IPS DF 19.7 (cell line): ENCODE data around the gene XPO1.
A peak's percentile ranks its signal among the peaks of the same experiment; 100 is the strongest.
"Not testable (repeated sequence)": the region's sequence is repeated elsewhere in the genome, so short reads cannot be mapped to it uniquely, and the experiment has no call there.

Experiments used
- DNase-seq: peaks from one replicate; pipeline ENCODE4 v3.0.0-alpha.2; 2013; ENCODE audit warnings: low read depth, low spot score

Gene XPO1

DNA sequence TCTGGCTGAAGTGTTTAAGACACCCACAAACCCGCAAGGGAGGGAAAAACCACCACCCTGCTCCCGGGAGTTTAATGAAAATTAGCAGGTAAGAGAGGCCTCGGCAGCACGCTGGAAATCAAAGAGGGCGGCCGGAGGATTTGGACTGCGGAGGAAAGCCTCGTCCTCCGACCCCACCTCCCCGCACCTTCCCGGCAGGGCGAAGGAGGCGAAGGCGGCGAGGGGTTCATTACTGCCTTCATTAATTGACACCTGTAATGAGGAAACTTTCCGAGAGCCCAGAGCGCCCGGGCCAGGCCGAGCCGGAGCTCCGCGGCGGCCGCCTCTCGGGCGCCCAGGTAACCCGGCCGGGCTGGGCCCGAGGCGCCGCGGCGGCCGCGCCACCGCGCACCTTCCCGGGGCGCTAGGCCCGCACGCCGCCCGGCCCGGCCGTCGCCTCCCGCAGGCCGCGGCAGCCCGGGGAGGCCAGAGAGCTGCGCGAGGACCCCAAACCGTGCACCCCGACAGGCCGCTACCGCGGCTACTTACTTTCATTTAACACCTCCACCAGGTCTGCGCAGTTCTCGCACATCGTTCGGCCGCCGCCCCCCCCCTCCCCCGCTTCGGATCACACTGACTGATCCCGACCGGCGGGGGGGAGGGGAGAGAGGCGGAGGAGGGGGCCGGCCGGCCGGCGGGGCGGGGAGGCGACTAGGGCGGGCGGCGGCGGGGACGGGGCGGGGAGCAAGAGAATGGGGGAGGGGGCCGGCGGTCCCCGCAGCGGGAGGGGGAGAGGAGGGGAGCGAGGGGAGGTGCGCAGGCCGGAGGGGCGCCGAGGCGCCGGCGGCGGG, 67.8 kb downstream of the XPO1 start:
- DNase-seq: peak; percentile 9

DNA sequence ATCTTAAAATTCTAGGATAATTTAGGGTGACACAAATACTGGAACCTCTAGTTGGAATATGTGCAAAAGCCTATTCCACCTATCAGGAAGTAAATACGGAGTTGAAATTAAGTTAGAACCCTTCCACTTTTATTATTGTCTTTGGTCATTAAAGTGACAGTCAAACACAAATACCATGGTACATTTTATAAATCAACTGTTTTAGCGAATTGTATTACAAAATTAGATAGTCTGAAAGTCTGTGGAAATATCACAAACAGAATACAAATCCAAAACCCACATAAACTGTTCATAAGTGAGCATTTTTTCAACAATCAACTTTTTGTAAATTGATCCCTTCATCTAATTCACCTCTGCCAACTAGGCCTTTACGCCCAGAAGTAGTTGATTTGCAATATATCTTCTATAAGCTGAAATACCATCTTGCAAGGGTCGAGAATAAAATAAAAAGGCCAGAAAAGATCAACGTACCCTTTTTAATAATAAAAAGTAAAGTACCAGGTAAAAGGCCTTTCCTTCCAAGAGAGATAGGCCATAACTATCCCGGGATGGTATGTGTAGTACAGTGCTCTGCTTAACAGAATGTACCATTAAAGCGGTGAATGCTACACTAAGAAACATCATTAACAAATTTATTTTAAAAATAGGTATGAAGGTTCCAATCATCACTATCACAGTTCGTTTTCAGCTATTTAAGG, 68.6 kb downstream of the XPO1 start:
- DNase-seq: no peak

DNA sequence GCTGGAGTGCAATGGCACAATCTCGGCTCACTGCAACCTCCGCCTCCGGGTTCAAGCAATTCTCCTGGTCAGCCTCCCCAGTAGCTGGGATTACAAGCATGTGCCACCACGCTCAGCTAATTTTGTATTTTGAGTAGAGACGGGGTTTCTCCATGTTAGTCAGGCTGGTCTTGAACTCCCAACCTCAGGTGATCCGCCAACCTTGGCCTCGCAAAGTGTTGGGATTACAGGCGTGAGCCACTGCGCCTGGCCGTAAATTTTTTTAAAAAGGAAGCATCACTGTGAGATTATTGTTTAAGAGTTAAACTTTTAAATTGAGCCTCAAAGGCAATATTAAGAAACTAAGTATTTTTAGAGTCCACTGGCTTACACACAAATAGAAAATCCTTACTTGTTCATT, 69.9 kb downstream of the XPO1 start:
- not testable (repeated sequence) for DNase-seq

DNA sequence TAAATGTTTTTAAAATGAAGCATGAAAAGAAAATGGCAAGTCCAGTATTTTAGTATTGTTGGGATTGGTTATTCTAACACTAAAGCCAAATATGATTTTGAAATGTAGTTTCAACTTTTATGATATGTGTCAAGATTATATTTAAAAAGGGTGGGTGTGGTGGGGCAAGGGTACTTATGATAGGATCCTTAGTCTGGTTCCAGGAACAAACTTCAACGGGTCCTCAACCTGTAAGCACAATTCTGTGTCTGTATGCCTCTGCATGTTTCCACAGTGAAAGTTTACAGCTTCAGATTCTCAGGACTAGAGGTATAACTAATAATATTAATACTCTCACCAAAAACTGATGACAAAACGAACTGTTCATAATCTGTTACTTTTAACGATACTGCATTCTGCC, 73.1 kb downstream of the XPO1 start:
- no peak for DNase-seq

DNA sequence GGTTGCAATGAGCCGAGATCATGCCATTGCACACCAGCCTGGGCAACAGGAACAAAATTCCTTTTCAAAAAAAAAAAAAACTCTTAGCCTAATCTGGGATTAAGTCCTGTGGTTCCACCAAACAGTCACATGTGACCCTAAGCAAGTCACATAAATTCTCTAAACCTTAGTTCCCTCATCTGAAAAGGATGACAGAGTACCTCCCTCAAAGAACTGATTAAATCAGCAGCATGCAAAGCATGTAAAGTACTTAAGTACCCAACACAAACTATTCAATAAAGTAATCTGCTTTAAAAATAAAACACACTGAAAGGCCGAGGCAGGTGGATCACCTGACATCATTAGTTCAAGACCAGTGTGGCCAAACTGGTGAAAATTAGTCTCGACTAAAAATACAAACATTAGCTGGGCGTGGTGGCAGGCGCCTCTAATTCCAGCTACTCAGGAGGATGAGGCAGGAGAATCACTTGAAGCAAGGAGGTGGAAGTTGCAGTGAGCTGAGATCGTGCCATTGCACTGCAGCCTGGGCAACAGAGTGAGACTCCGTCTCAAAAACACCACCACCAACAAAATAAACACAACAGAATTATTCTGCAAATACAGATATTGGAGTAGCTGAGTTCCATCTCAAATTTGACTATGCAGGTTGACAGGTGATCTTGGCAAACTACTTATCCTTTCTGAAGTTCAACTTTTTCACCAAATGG, 74.2 kb downstream of the XPO1 start:
- no peak for DNase-seq

DNA sequence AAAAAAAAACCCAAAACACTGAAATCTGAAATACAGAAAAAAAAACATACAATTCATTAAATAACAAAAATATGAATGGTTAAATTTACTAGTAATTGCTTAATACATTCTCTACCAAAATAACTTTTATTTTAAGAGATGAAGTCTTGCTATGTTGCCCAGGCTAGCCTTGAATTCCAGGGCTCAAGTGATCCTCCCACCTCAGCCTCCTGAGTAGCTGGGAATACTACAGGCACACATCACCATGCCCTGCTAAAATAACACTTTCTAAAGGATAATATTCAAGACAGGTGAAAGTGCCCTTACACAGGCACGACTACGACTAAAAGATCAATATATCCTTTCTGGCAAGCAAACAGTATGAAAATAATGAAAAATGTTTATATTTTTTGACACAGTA, 76.8 kb downstream of the XPO1 start:
- no peak for DNase-seq

DNA sequence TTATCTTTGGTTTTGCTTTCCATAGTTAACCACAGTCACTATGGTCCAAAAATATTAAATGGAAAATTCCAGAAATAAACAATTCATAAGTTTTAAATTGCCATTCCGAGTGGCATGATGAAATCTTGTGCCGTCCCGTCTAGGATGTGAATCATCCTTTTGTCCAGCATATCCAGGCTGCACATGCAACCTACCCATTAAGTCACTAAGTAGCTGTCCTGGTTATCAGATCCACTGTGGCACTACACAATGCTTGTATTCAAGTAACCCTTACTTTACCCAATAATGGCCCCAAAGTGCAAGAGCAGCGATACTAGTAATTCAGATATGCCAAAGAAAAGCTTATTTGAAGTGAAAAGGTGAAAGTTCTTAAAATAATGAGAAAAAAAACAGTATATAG, 78.0 kb downstream of the XPO1 start:
- no peak for DNase-seq

DNA sequence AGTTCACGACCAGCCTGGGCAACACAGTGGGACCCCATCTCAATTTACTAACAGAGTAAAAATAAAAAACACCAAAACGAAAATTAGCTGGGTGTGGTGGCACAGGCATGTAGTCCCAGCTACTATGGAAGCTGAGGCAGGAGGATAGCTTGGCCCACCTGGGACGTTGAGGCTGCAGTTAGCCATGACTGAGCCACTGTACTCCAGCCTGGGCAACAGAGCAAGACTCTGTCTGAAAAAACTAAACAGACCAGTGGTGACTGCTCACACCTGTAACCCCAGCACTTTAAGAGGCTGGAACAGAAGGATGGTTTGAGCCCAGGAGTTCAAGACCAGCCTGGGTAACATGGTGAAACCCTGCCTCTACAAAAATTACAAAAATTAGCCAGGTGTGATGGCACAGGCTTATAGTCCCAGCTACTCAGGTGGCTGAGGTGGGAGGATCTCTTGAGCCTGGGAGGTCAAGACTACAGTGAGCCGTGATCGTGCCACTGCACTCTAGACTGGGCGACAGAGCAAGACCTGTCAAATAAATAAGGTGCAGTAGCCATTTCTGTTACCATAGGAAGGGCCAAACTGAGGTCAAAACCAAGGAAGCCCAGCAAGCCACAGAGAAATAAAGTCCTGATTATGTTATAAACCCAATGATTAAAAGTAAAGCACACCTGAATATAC, 81.3 kb downstream of the XPO1 start:
- no peak for DNase-seq

DNA sequence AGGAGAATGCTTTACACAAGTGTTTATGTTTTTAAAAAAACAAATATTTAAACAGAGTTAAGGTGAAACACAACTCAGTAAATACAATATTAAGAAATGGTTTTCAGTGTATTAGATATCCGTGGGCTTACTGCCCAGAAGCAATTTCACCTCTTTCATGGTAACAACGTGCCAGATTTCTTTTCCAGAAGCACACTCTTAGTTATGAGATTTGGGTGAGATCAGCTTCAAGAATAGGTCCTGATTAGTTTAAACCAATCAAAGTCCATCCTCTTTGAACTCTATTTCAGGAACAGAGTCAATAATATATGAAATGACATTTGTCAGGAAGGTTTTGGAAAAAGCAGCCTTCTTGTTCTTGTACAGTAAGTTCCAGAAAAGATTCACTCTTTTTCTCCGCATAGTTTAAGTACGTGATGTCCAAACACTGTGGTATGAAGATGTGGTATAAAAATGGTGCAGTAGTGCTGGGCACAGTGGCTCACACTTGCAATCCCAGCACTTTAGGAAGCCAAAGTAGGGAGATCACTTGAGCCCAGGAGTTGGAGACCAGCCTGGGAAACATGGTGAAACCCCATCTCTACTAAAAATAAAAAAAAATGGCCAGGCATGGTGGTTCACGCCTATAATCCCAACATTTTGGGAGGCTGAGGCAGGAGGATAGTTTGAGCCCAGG, 81.9 kb downstream of the XPO1 start:
- no peak for DNase-seq

DNA sequence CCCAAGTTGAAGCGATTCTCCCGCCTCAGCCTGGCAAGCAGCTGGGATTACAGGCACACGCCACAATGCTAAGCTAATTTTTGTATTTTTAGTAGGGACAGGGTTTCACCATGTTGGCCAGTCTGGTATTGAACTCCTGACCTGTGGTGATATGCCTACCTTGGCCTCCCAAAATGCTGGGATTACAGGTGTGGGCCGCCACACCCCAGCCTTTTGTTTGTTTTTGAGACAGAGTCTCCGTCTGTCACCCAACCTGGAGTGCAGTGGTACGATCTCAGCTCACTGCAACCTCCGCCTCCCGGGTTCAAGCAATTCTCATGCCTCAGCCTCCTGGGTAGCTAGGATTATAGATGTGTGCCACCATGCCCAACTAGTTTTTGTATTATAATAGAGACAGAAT, 83.2 kb downstream of the XPO1 start:
- not testable (repeated sequence) for DNase-seq

DNA sequence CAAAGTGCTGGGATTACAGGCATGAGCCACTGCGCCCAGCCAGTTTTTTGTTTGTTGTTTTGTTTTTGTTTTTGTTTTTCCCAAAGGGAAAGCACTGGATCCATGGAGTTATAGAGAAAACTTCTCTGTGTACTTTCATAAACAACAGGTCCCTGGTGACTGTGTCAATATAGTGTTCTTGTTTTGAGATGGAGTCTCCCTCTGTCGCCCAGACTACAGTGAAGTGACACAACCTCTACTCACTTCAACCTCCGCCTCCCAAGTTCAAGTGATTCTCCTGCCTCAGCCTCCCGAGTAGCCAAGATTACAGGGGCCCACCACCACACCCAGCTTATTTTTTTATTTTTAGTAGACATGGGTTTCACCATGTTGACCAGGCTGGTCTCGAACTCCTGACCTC, 83.8 kb downstream of the XPO1 start:
- no peak for DNase-seq

DNA sequence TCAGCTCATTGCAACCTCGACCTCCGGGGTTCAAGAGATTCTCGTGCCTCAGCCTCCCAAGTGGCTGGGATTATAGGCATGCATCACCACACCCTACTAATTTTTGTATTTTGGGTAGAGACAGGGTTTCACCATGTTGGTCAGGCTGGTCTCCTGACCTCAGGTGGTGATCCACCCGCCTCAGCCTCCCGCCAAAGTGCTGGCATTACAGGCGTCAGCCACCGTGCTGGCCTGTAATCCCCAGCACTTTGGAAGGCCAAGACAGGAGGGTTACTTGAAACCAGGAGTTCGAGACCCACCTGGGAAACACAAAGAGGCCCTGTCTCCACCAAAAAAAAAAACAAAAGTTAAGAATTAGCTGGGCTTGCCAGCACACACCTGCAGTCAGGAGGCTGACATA, 85.8 kb downstream of the XPO1 start:
- no peak for DNase-seq

DNA sequence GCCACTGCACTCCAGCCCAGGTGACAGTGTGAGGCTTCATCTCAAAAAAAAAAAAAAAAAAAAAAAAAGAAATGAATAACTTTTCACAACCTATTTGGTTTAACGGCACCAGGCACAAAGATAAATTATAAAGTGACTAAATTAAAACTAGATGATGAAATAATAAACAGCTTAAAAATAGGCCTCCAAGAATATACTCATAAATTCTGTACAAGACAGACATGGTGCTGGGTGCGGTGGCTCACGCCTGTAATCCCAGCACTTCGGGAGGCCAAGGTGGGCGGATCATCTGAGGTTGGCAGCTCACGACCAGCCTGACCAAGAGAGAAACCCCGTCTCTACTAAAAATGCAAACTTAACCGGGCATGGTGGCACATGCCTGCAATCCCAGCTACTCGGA, 87.0 kb downstream of the XPO1 start:
- DNase-seq: no peak

DNA sequence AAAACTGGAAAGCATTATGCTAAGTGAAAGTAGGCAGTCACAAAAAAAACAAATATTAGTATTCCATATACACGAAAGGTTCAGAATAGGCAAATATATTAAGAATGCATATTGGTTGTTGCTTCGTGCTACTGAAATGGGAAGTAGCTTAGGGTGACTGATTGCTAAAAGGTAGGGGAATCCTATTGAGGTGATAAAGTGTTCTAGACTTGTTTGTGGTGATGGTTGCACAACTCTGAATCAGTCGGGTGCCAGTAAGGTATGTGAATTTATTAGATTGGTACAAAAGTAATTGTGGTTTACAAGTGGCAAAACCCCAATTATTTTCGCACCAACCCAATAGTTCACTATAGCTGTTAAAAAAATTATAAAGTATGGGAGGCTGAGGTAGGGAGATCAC, 88.0 kb downstream of the XPO1 start:
- DNase-seq: no peak

DNA sequence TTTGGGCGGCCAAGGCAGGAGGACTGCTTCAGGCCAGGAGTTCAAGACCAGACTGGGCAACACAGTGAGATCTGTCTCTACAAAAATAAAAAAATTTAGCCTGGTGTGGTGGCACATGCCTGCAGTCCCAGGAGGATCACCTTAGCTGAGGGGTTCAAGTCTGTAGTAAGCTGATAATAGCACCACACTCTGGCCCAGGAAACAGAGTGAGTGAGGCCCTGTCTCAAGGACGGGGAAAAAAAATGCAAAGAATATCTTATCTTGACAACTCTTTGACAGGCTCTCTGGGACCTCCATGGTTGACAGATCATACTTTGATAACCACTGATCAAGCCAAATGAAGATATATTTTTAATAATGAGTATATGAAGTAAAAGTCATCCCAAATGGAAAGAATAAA, 89.9 kb downstream of the XPO1 start:
- DNase-seq: no peak

DNA sequence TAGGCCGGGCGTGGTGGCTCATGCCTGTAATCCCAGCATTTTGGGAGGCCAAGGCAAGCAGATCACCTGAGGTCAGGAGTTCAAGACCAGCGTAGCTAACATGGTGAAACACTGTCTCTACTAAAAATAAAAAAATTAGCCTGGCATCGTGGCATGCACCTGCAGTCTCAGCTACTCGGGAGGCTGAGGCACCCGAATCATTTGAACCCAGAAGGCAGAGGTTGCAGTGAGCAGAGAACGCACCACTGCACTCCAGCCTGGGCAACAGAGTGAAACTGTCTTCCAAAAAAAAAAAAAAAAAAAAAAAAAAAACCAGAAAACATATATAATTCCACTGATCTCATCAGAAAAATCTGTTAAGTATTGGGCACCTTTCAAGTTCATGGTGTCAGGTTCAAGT, 91.2 kb downstream of the XPO1 start:
- not testable (repeated sequence) for DNase-seq

DNA sequence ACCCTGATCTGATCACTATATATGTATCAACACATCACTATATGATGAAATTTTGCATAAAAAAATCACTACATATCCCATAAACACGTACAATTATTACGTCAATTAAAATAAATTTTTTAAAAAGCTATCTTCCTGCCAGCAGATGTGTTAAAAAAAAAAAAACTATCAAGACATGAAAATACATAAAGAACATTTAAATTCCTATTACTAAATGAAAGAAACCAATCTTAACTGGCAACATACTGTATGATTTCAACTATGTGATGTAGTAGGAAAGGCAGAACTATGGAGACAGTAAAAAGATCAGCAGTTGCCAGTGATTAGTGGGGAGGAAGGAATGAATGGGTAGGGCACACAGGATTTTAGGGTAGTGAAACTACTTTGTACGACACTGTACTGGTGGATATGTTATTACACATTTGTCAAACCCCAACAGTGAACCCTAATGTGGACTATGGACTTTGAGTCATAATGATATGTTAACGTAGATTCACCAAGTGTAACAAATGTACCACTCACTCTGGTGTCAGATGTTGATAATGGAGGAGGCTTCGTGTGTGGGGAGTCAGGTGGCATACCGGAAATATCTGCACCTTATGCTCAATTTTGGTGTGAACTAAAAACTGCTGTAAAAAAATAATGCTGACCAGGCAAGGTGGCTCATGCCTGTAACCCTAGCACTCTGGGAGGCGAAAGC, 94.7 kb downstream of the XPO1 start:
- no peak for DNase-seq

DNA sequence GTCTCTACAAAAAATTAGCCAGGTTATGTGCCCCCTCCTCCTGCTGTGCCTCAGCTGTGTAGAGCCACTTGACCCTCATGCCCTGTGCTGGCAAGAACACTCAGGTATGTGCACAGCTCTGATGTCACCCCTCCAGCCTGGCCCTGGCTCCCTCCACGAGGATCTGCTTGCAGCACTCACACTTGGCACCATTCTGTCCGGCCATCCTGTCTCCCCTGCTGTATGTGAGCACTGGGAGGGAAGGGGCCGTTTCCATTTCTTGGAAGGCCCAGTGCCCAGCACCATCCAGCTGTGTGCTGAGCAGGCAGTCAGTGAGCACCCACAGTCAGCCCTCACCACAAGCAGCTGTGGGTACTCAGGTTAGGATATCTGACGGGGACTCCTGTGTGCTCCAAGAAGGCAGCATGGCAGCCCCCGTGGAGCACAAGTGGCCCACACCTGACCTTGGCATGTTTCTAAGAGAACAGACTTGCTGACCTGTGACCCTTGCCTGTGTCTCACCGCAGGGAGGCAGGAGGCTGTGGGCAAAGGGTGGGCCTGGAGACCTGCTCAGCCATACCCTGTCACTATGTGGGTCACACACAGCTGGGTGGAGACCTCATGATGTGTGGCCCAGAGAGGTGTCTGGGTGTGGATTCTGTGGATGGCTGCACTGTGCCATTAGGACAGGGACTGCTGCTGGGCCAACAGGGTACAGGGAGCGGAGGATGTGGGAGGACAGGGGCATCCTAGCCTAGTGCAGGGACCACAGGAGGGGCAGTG, 98.7 kb downstream of the XPO1 start:
- DNase-seq: no peak

DNA sequence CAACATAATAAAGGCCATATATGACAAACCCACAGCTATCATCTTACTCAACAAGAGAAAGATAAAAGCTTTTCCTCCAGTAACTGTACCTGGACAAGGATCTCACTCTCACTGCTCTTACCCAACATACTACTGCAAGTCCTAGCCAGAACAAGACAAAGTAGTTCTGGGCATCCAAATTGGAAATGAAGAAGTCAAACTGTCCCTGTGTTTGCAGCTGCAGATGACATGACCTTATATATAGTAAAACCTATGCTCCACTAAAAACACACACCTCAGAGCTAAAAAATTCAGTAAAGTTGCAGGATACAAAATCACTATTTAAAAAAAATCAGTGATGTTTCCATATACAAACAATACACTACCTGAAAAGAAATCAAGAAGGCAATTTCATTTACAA, 99.5 kb downstream of the XPO1 start:
- no peak for DNase-seq

DNA sequence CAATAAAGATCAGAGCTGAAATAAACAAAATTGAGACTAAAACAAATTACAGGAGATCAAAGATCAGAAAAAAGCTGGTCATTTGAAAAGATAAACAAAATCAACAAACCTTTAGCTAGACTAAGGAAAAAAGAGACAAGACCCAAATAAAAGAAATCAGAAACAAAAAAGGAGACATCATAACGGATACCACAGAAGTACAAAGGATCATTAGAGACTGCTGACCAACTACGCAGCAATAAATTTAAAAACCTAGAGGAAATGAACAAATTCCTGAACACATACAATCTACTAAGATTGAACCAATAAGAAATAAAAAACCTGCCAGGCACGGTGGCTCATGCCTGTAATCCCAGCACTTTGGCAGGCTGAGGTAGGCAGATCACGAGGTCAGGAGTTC, 101.0 kb downstream of the XPO1 start:
- no peak for DNase-seq
